Tibial artery (tissue), 4 donors: ENCODE results near the gene CHD6.

ENCODE experiments used
- DNase-seq, 2 donors: peaks; one replicate each; pipeline ENCODE4 v3.0.0-alpha.2; 2019
- H3K27ac ChIP-seq, 2 donors: fragments of 200-600 bp; sonication (generic) in 1 of 2; 1 replicate in 1 of 2; 2 replicates in 1 of 2; pipeline ENCODE4 v1.5.1; 2018 to 2019; ENCODE audit warnings: mild to moderate bottlenecking in 1 of 2
- H3K27me3 ChIP-seq, 2 donors: fragments of 200-600 bp; sonication (generic) in 1 of 2; one replicate each; pipeline versions ENCODE4 v1.5.1 to v1.6.0; 2016 to 2019
- H3K36me3 ChIP-seq, 3 donors: fragments of 200-600 bp; sonication (generic) in 2 of 3; one replicate each; pipeline ENCODE4 v1.5.1; 2016 to 2019; ENCODE audit warnings: mild to moderate bottlenecking in 2 of 3
- H3K4me1 ChIP-seq, 4 donors: fragments of 200-600 bp; sonication (generic) in 2 of 4; 1 replicate in 3 of 4; 2 replicates in 1 of 4; pipeline ENCODE4 v1.5.1; 2016 to 2019
- H3K4me3 ChIP-seq, 2 donors: fragments of 200-600 bp; sonication (generic) in 1 of 2; 1 replicate in 1 of 2; 2 replicates in 1 of 2; pipeline ENCODE4 v1.5.1; 2018 to 2019; ENCODE audit warnings: mild to moderate bottlenecking in 2 of 2
- H3K9me3 ChIP-seq, 3 donors: fragments of 200-600 bp; sonication (generic) in 1 of 3; one replicate each; pipeline ENCODE4 v1.5.1; 2016 to 2019
- intact Hi-C: fragments of 100-400 bp; cut with DNase I; formaldehyde crosslinking; loops from one replicate; pipeline ENCODE4 v1.15.0; 2023; ENCODE audit warnings: low total_unique reads
- TF ChIP-seq, protein P1 (sequence below), 2 experiments: fragments of 200-600 bp in 1 of 2; fragments of 450-650 bp in 1 of 2; IDR thresholded peaks; one replicate each; pipeline ENCODE4 v1.5.1; 2017 to 2019; ENCODE audit warnings: antibody characterized with exemption in 2 of 2, mild to moderate bottlenecking in 1 of 2, moderate library complexity in 1 of 2

The CHD6 gene

DNA sequence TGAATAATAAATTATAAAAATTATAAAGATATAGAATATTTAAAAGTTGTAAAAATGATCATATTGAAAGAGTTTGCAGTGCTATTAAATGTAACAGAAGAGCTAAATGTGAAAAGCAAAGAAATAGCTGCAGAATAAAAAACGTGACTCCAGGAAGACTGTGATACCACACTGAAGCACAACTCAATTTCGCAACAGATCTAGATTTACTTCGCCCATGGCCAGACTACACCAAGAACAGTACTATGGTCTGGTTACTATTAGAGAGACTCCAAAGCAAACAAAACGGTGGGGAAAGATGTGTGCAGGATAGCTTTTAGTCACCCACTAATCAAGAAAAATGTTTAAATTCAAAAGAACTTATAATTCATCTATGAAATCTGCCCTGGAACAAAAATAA lies 1.9 kb downstream of the CHD6 start:
- Histone ChIP-seq H3K4me3 (no peak overlapping the region), H3K4me1 (peaks cover 0 to 65% (median 39%) of the 10 kb centered on the region in 4 donors)
- intact Hi-C loops = no loop called here

DNA sequence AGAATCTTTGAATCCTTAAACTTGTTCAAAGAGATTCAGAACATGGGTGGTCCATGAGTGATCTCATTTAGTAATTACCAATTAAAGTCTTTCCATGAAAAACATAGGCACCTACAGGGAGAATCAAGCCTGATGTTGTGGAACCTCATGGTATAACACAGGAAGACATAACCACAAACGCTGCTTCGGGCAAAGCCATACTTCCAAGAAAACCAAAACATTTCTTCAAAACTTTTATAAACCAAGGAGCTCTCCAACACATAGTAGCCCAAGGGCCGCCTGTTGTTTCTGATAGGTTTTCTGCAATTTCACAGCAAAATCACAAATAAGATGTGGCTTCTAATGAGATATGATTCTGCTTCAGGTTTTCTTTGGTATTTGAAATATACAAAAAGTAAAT lies 2.5 kb downstream of the CHD6 start:
- H3K27ac ChIP-seq = no peak overlapping the region
- no peak overlapping the region for H3K4me3 ChIP-seq
- no peak for DNase-seq
- H3K4me1 ChIP-seq = peaks cover 0 to 69% (median 40%) of the 10 kb centered on the region in 4 donors
- no peaks in the 10 kb centered on the region for H3K27me3 ChIP-seq
- TF ChIP-seq, protein P1, sequence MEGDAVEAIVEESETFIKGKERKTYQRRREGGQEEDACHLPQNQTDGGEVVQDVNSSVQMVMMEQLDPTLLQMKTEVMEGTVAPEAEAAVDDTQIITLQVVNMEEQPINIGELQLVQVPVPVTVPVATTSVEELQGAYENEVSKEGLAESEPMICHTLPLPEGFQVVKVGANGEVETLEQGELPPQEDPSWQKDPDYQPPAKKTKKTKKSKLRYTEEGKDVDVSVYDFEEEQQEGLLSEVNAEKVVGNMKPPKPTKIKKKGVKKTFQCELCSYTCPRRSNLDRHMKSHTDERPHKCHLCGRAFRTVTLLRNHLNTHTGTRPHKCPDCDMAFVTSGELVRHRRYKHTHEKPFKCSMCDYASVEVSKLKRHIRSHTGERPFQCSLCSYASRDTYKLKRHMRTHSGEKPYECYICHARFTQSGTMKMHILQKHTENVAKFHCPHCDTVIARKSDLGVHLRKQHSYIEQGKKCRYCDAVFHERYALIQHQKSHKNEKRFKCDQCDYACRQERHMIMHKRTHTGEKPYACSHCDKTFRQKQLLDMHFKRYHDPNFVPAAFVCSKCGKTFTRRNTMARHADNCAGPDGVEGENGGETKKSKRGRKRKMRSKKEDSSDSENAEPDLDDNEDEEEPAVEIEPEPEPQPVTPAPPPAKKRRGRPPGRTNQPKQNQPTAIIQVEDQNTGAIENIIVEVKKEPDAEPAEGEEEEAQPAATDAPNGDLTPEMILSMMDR (IDR thresholded peaks at IDR 0.05) = no peak
- H3K9me3 ChIP-seq = no peaks in the 10 kb centered on the region
- intact Hi-C loops = no loop called here
- H3K36me3 ChIP-seq = no peaks in the 10 kb centered on the region

More for the DNA sequence above, 1.9 kb downstream of the CHD6 start:
- DNase-seq = no peak
- Histone ChIP-seq H3K27ac (no peak overlapping the region), H3K27me3 (no peaks in the 10 kb centered on the region), H3K36me3 (no peaks in the 10 kb centered on the region), H3K9me3 (no peaks in the 10 kb centered on the region)
- TF ChIP-seq, protein P1 (IDR thresholded peaks at IDR 0.05) = no peak

DNA sequence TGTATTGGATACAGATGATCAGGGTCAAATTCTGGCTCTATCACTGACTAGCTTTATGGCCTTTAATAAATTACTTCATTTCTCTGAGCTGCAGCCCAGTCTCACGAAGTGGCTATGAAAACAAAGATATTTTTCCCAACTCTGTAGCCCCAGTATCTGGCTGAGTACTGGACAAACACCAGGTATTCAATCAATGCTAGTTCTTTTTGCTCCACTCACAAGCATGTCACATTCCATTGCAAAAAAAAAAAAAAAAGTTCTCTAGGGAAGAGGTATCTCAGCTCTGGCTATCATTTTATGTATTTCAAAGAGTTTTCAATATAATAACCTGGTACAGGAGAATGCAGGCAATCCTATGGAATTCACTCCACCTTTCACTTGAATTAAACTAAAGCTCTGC lies 3.1 kb downstream of the CHD6 start:
- intact Hi-C loops = no loop called here
- no peak overlapping the region for H3K4me3 ChIP-seq
- TF ChIP-seq, protein P1 (IDR thresholded peaks at IDR 0.05) = no peak
- DNase-seq = no peak
- H3K9me3 ChIP-seq = no peaks in the 10 kb centered on the region
- H3K27me3 ChIP-seq = no peaks in the 10 kb centered on the region
- no peak overlapping the region for H3K27ac ChIP-seq
- no peaks in the 10 kb centered on the region for H3K36me3 ChIP-seq
- H3K4me1 ChIP-seq = peaks cover 0 to 73% (median 40%) of the 10 kb centered on the region in 4 donors

DNA sequence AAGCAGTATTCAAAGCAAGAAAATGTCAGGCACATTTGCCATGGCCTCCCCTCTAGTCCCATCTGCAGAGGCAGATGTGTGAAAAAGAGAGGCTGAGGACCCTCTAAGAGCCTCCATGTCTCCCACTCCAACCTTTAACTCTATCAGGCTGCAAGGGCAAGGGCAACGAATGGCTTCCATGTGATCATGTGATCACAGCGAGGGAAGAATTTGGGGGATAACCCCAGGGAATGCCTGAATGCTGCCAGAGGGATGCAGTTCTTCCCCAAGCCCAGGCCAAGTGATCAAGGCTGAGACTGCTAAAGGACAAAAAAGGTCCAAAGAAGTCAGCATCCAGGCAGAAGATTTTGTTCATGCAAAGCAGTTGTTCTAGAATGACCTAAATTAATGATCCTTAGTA lies 4.9 kb downstream of the CHD6 start:
- Histone ChIP-seq H3K4me1 (peaks cover 0 to 77% (median 42%) of the 10 kb centered on the region in 4 donors), H3K9me3 (no peaks in the 10 kb centered on the region), H3K27me3 (no peaks in the 10 kb centered on the region), H3K4me3 (no peak overlapping the region), H3K27ac (no peak overlapping the region), H3K36me3 (no peaks in the 10 kb centered on the region)
- intact Hi-C loops = no loop called here
- DNase-seq = no peak
- TF ChIP-seq, protein P1 (IDR thresholded peaks at IDR 0.05) = no peak

DNA sequence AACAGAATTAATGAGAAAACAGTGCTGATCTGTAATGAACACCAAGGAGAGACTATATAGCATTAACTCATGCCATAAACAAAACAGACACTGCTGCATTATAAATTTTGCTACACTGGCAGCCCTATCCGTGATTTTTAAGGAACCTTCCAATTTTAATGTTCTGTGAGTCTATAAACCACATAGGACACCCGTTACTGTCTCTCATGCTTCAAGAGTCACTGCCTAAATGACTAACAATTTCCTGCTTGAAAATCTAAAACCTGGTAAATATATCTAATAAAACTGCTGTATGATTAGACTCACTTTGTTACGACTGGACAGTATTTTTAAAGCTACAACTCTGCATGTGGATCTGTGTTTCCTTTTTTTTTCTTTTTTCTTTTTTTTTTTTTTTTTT lies 8.7 kb downstream of the CHD6 start:
- TF ChIP-seq, protein P1 (IDR thresholded peaks at IDR 0.05) = no peak
- Histone ChIP-seq H3K9me3 (no peaks in the 10 kb centered on the region), H3K4me1 (peaks cover 0 to 61% (median 21%) of the 10 kb centered on the region in 4 donors), H3K27me3 (no peaks in the 10 kb centered on the region), H3K36me3 (no peaks in the 10 kb centered on the region), H3K27ac (no peak overlapping the region), H3K4me3 (no peak overlapping the region)
- intact Hi-C loops = no loop called here
- DNase-seq = no peak

DNA sequence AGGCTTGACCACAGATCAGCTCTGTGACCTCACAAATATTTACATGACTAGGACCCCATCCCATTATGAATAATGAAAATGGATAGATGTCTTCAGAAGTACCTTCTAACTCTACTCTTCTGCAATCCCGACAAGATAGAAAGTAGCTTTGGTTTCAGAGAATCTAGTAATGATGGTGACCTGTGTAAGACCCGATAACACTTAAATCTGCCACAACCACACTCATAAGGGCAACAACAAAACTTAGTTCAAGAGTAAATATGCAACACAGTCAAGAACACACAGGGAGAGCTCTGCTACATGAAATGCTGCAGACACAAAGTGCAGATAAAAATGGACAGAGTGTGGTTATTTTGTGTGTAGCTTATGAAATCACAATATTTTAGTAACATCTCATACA lies 9.6 kb downstream of the CHD6 start:
- intact Hi-C loops = no loop called here
- Histone ChIP-seq H3K9me3 (no peaks in the 10 kb centered on the region), H3K36me3 (no peaks in the 10 kb centered on the region), H3K4me3 (no peak overlapping the region), H3K27me3 (no peaks in the 10 kb centered on the region), H3K27ac (no peak overlapping the region), H3K4me1 (peaks cover 0 to 62% (median 19%) of the 10 kb centered on the region in 4 donors)
- DNase-seq = no peak
- TF ChIP-seq, protein P1 (IDR thresholded peaks at IDR 0.05) = no peak
